Myocyte (in vitro differentiated cells): Measurements from ENCODE around the gene MCM9. TPM values are rescaled to one million over a fixed set of nuclear protein-coding genes. Genes with fewer than 3 reads are reported as not detected.
A peak's percentile ranks its signal among the peaks of the same experiment; 100 is the strongest.
"Not testable (repeated sequence)": the region's sequence is repeated elsewhere in the genome, so short reads cannot be mapped to it uniquely, and the experiment has no call there.

Source experiments
- DNase-seq: peaks from one replicate; pipeline ENCODE4 v3.0.0-alpha.2; 2012; ENCODE audit warnings: low read depth
- total RNA-seq: library from RNA; depleted of rRNA; stranded (reverse); fragments of >200 nt; gene quantifications from 2 replicates; pipeline ENCODE4 v1.2.3, GENCODE V29; 2014

Gene MCM9
- total RNA-seq, 1 donor from 2014 or later, result 11.5 TPM

DNA sequence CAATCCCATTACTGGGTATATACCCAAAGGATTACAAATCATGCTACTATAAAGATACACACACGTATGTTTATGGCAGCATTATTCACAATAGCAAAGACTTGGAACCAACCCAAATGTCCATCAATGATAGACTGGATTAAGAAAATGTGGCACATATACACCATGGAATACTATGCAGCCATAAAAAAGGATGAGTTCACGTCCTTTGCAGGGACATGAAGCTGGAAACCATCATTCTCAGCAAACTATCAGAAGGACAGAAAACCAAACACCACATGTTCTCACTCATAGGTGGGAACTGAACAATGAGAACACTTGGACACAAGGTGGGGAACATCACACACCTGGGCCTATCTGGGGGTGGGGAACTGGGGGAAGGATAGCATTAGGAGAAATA, 66.1 kb downstream of the MCM9 start:
- not testable (repeated sequence) for DNase-seq

DNA sequence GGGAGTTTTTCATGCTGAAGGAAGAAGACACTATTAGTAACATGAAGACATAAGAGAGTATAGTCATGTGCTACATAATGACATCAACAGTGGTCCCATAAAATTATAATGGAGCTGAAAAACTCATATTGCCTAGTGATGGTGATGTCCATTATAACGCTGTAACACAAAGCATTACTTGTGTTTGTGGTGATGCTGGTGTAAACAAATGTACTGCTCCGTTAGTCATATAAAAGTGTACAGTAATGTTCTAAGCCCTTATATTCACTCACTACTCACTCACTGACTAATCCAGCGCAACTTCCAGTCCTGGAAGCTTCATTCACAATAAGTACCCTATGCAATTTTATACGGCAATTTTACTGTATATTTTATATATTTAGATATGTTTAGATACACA, 67.8 kb downstream of the MCM9 start:
- no peak for DNase-seq

DNA sequence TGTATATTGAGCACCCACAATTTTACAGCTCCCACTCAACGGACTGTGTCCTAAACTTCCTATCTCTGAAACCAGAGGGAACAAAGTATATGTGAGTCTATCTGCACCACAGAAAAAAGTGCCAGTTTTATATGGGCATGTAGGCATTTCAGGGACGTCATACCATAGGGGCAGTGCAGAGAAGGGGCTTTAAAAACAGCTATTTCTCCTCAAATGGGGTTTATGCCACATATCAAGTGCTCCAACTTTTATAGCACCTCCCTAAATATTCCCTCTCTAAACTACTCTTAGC, 69.9 kb downstream of the MCM9 start:
- no peak for DNase-seq

DNA sequence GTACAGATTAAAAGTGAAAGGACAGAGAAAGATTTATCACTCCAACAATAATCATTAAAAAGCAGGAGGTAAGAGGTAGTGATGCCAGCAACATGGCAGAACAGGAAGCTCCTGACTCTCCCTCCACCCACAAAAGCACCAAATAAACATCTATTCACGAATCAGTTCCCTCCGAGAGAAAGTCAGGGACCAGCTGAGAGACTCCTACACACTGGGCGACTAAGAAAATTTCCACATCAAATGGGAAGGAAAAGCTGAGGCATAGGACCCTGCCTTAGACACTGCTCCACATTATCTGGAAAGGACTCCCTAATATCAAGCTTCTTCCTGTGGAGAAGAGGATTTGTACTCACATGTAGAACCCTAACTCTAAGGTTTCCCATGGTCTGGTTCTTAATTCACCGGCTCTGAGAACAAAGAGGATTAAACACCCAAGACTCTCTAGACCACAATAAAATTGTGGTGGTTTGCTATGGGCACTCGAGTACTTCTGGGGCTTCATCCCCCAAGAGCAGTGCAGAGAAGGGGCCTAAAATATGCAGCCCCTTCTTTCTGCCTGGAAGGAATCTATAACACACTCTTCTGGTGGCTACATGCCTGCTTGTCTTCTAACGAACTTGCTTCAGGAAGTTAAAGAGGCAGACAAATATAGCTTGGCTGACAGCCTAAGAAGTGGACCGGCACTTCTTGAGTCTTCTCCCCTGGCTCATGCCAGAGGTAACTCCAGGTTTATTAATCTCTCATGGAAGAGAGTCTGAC, 70.4 kb downstream of the MCM9 start:
- no peak for DNase-seq

DNA sequence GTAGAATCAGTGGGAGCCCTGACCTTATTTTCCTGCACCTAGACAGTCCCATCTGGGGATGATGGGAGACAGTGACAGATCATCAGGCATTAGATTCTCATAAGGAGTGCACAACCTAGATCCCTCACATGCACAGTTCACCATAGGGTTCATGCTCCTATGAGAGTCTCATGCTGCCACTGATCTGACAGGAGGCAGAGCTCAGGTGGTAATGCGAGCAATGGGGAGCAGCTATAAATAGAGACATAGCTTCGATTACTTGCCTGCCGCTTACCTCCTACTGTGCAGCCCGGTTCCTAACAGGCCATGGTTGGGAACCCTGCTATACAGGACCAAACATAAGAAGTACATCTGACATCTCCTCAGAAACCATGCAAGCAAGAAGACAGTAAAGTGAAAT, 72.5 kb downstream of the MCM9 start:
- DNase-seq, result no peak

DNA sequence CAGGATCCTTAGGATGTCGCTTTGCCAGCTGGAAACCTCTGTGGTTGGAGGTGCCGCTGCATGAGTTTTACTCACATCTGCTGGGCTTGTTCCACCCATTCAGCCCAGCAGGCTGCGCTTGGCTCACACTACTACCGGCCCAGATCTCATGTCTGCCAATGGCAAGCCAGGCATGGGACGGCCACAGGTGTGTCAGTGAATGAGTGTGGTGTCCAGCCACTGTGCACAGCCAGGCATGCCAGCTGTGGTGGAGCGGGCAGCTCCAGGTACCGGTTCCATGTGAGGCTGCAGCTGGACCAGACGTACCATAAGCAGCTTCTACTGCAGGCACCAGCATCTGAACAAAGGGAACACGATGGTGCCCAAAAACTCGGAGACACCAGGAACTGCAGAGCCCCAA, 74.1 kb downstream of the MCM9 start:
- no peak for DNase-seq

DNA sequence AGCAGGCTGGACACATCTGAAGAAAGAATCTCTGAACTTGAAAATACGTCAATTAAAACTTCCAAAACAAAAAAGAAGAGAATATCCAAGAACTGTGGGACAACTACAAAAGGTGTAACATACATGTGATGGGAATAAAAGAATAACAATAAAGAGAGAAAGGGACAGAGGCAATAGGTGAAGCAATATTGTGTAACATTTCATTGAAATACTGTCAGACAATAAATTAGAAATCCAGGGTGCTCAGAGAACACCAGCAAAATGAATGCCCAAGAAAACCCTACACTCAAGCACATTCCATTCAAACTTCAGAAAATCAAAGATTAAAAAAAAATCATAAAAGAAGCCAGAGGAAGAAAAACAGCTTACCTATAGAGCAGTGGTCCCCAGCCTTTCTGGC, 74.6 kb downstream of the MCM9 start:
- no peak for DNase-seq

DNA sequence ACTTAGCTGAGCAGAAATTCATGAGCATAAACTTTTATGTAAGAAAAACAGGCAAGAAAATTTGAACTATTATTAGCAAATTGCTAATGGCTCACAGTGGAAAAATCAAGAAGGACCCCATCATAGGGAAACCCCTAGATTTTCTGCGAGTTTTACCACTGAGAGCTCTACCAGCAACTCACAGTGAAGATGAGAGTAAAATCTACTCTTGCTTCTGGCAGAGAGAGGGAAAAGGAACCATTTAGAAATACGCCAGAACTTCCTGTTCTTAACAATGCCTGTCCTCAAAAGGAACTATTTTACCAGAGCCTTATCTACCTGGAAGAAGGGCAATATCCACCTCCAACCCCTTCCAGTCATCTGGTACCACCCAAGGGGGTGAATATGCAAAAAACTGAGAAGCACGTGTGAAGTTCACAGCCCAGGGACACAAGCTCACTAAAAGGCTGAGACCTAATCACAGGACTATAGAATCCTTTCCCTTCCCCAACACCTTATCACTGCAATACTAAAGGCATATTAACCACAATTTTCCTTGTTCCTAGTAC, 75.4 kb downstream of the MCM9 start:
- DNase-seq, result no peak

DNA sequence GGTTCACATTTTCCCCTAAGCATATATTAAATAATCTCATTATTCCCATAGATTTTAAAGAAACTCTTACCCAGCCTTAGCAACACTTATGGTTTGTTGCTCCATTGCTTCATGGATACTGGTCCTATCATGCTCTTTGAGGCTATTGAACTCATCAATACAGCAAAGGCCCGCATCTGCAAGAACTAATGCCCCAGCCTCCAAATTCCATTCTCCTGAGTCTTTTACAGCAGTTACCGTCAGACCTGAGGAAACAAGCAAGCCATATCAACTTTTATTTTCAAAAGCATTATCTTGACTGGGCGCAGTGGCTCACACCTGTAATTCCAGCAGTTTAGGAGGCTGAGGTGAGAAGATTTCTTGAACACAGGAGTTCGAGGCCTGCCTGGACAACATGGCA, 78.7 kb downstream of the MCM9 start:
- no peak for DNase-seq

DNA sequence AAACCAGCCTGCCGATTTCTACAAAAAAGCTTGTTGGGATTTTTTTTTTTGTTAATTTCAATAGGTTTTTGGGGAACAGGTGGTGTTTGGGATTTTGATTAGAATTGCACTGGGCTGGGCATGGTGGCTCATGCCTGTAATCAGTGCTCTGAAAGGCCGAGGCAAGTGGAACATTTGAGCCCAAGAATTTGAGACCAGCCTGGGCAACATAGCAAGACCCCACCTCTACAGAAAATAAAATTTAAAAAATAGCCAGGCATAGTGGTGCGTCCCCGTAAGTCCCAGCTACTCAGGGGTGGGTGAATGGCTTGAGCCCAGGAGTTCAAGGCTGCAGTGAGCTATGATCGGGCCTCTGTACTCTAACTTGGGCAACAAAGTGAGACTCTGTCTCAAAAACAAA, 81.6 kb downstream of the MCM9 start:
- no peak for DNase-seq

DNA sequence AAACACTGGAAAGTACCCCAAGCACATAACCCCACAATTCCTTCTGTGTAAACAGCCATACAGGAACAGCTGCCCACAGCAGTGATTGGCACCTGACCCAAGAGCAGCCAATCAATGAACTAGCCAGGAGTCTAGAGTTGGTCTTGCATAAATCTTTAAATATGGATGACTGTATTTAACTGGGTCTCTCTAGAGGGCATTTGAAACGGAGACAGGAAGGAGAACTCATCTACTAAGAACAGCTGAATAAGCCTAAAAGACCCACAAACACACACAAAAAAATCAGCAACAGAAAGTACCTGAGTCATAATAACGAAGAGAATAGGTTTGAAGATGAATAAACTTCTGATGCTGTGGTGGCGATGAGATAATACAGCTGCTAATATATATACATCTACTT, 90.0 kb downstream of the MCM9 start:
- peak; percentile 60 for DNase-seq

DNA sequence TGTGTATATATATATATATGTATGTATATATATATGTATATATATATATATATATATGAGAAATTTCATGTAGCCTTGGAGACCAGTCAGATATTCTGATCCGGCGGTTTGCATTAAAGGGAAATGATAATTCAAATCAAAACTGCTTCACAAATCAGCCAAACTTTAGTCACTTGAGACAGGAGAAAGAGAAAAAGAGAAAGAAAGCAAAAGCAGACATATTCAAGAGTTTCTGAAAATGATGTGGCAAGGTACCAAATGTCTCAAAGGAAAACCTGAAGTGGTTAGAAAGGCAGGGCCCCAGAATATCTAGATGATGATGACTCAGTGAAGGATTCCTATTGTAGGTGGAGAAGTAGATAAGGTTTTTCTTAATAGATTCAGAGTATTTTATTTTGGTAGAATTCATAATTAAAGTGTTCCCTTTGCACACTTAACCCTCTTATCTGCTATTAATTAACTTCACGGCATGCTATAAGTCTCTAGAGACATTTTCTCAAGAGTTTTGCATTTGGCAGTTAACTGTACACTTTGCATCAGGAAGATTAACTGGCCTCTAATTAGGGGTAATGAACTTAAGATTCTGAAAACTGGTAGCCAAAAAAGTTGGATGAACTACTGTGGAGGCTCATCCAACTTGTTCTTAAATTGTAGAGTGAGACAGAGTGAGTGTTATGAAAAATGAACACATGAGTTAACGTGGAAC, 91.1 kb downstream of the MCM9 start:
- DNase-seq, result peak; percentile 6

DNA sequence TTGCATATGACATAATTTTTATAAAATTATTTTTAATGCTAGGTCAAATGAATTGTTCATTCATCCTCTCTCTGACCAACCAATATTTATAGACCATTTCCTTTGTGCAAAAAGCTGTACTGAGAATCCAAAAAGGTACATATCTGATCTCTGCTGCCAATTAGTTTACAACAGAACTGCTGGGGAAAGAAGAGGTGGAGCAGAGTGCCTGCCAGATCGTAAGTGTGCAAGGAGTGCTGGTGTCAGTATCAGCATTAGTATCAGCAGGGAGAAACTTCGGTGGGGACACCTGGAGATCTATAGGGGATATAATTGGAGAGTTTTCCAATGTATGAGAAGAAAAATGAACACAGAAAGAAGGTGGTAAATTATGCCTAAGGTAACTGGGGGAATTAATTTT, 104.3 kb downstream of the MCM9 start:
- no peak for DNase-seq

DNA sequence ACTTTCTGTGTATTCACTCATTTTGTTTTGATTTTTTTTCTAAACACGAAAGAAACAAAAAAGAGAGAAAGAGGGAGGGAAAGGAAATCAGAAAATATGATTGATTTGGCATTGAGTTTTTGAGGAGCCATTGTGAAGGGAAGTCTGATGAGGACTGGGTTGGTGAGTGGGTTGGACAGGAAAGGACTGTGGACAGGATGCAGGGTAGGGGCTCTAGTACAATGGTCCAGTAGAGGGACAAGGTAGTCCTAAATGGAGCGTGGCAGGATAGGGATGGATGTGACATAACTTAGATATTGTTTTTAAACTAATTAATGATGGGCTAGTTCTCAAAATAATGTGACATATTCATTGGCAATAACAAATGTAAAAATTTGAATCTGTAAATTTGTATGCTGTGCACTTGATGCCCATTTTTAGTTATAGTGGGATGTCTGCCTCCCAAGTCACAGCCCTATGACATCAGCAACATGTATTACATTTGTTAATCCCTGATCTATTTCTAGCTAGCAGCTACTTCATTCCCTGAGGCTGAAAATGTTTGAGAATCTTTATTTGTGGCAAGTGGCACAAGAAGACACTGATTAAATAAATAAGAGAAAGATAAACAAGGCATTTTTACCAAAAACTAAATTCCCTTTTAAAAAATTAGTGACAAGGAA, 105.0 kb downstream of the MCM9 start:
- peak; percentile 24 for DNase-seq

DNA sequence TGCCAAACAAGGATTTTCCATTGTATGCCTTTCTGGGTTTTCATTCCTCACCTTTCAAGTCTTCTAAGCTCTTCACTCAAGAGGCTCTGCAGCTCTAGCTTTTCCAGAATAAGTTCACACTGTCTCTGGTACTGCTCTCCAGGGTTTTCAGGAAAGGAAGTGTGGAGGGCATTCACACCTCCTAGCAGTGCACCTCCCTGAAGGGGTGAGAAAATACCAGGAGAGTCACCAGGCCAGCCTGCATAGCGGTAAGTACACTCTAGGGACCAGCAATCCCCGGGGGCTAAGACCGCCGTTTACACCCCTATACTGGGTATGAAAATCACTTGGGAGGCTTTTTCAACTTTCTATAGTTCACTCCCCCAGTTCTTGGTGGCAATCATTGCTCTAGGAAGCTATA, 108.9 kb downstream of the MCM9 start:
- no peak for DNase-seq

DNA sequence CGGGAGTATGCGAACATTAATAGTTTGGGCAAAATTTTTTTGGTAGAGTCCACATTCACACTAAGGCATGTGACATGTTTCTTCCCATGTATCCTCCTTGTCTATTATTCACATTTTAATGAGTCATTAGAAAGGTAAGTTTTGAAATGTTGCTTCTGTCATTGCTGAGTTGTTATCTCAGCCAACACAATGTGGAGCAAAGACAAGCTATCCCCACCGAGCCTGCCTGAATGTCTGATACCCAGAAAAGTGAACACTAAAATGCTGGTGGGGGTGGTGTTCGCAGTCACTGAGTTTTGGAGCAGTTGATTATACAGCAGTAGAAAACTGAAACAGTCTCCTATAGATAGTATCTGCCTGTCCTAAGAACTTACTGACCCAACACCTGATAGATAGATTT, 109.3 kb downstream of the MCM9 start:
- DNase-seq, result no peak

DNA sequence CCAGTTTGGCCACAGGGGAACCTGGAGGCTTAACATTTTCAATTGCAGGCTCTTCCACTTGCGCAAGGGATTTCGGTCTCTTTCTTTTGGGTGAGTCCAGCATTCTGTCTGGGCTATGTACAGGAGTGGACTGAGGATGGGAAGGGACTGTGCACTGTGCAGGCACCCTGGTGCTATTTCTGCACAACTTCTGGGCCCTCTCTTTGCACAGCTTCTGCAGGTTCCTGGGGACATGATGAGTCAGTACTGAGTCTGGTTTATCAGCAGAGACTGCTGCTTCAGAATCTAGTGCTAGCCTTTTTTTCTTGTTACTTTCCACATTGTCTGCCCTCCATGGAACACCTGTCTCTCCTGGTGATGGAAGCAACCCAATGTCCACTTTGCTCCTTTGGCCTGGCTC, 119.5 kb downstream of the MCM9 start:
- DNase-seq, result no peak

DNA sequence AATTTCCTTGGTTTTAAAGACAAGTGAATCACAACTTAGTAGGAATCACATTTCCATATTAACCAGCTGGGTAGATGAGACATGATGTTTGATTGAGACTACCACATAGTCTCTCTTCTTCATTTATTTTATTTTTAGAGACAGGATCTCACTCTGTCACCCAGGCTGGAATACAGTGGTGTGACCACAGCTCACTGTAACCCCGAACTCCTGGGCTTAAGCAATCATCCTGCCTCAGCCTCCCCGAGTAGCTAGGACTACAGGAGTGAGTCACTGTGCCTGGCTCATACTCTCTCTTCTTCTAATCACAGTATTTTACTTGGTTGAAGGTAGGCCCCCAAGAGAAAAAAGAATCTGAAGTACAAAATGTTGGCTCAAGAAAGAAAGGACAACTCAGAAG, 121.2 kb downstream of the MCM9 start:
- DNase-seq, result peak; percentile 86

DNA sequence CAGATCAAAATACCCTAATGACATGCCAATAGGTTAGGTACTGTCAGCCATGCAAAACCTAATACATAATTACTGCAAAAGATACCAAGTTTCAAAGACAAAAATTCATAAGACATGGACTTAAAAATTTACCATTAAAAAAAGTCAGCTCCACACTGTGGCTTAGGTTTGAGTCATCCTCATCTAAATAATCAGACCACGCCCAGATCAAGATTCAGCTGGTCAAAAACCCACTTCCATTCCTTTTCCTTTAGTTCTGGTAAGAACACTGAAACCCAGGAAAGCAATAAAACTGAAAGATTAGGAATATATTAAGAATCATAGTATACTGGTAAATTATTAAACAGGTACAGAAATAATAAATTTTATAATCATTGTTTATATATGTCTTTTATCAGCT, 122.0 kb downstream of the MCM9 start:
- DNase-seq, result peak; percentile 55

DNA sequence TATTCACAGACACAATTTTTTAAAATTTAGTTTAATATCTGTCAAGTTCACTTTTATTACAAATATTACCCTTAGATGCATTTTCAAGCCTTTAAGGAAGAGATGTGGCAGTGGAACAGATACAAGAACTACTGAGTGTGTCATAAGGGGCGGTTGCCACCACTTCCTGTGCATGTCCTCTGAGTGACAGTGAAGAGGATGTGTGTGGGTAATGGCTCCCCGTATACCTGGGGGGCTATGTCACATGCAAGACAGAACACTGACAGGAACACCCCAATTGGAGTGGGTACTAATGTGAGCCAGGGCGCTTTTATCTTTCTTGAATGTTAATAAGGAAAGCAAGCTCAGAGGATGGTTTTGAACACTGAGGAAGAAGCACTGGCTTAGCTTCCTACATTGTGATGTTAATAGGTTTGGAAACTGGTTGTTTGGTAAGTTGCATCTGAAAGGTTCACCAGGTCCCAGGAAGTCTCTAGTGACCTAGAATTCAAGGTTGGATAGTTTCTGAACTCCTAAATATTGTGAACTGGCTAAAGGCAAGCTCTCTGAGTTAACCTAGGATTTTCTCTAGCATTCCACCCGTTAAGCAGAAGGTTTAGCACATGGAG, 124.4 kb downstream of the MCM9 start:
- no peak for DNase-seq

DNA sequence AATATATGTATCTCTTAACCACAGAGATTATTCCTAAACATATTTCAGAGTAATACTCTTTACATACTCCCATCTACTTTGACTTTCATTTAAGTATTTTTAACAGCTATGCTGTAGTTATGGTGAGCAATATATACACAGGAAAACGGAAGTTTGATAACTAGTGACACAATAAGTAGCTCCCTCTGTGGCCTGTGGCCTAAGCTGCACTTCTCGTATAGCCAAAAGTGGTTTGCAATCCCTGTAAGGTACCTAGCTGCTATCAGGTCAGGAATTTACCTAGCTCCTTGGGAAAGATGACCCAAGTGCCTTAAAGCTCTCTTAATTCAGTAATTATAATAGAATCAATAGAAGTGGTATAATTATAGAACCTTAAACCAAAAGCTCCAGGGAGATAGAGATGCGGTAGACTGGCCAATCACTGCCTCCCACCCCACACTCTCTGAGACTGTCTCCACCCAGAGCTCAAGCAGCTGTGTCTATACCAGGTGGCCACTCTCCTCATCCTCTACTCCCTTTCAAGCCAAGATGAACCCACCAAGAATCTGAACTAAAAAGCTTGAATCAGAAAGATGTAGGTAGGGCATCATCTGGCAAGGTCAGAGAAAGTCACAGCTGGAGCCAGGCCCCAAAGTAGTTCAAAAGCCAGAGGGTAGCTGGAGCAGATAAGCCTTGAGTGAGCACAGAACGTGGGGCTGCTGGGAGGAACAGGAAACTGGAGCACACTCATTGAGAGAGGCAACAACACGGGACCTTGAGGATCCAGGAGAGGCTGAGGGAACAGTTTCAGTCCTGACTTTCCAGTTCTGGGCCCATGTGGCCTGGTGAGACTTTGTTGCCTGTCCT, 125.9 kb downstream of the MCM9 start:
- no peak for DNase-seq
